ENCODE data around the gene DMBX1. TPM values are rescaled to one million over a fixed set of nuclear protein-coding genes. Genes with fewer than 3 reads are reported as not detected.

The DMBX1 gene
- total and polyA plus RNA-seq, 9 of the 15 experiments (the other 6 are each of a cell fraction or from before 2014, with no cell fraction given) = 0.25 to 4.3 (median 1.0) TPM

- TF ChIP-seq ZKSCAN8 (CRISPR knock-in tag; IDR thresholded peaks at IDR 0.05) = no peak
- TF ChIP-seq ADNP (tag; IDR thresholded peaks at IDR 0.05) = no peak
- TF ChIP-seq NBN (IDR thresholded peaks at IDR 0.05; ENCODE audit: low read depth) = no peak
- TF ChIP-seq ZNF75A (CRISPR knock-in tag; IDR thresholded peaks at IDR 0.05) = no peak
- peak in 1 of 2 experiments; percentile 61; a peak in 1 of 4 replicates for TF ChIP-seq MAZ (CRISPR knock-in tag; conservative IDR thresholded peaks at IDR 0.05 in 1 of 2, IDR thresholded peaks at IDR 0.05 in 1 of 2)
- TF ChIP-seq ZNF583 (CRISPR knock-in tag; IDR thresholded peaks at IDR 0.05) = no peak
- TF ChIP-seq YBX1 (IDR thresholded peaks at IDR 0.05) = no peak
- TF ChIP-seq ZNF143 (CRISPR knock-in tag; IDR thresholded peaks at IDR 0.05) = no peak
- 0 out of 2 replicates have a peak, but pooled peaks have one; percentile 9 for TF ChIP-seq ZNF511 (CRISPR knock-in tag; IDR thresholded peaks at IDR 0.05)
- no peak for TF ChIP-seq ZNF407 (IDR thresholded peaks at IDR 0.05; ENCODE audit: low read depth)
- TF ChIP-seq TBP (optimal IDR thresholded peaks at IDR 0.05; ENCODE audit: low read depth, low read length) = peak; percentile 35
- no peak for TF ChIP-seq NFYB (IDR thresholded peaks at IDR 0.05; ENCODE audit: extremely low read depth, insufficient read length)
- no peak for TF ChIP-seq KDM1A (IDR thresholded peaks at IDR 0.05)
- no peak for TF ChIP-seq XRCC3 (IDR thresholded peaks at IDR 0.05)
- TF ChIP-seq CBFB (CRISPR knock-in tag; IDR thresholded peaks at IDR 0.05) = no peak
- TF ChIP-seq CTBP1 (IDR thresholded peaks at IDR 0.05; ENCODE audit: borderline replicate concordance) = peak; percentile 79
- no peak for TF ChIP-seq ZNF175 (CRISPR knock-in tag; IDR thresholded peaks at IDR 0.05; ENCODE audit: low read depth)
- no peak for TF ChIP-seq HBP1 (CRISPR knock-in tag; IDR thresholded peaks at IDR 0.05)
- TF ChIP-seq TEAD4 (IDR thresholded peaks at IDR 0.05; ENCODE audit: low read length) = peak; percentile 67
- TF ChIP-seq TEAD4 (CRISPR knock-in tag; IDR thresholded peaks at IDR 0.05; ENCODE audit: borderline replicate concordance) = no peak
Observed at GRCh38 chr1:46446646-46447498, 42.8 kb upstream of the DMBX1 start (continued).
